WERI-Rb-1 (cell line): ENCODE data around the gene TMEM151A.
A peak's percentile ranks its signal among the peaks of the same experiment; 100 is the strongest.

Source experiments
- DNase-seq: peaks from one replicate; pipeline ENCODE4 v3.0.0-alpha.2; 2020
- H3K27ac ChIP-seq: fragments of 250-450 bp; sonication (Bioruptor Pico); 2 replicates; pipeline ENCODE4 v1.5.1; 2020; ENCODE audit warnings: mild to moderate bottlenecking, moderate library complexity
- H3K27me3 ChIP-seq: fragments of 250-450 bp; sonication (Bioruptor Pico); 2 replicates; pipeline ENCODE4 v1.5.1; 2021; ENCODE audit warnings: mild to moderate bottlenecking, low read depth, moderate library complexity; ENCODE audit not compliant: insufficient read depth, severe bottlenecking
- H3K36me3 ChIP-seq: fragments of 250-450 bp; sonication (Bioruptor Pico); 2 replicates; pipeline ENCODE4 v1.5.1; 2020; ENCODE audit warnings: mild to moderate bottlenecking, moderate library complexity
- H3K4me3 ChIP-seq: 2 replicates; pipeline ENCODE4 v1.5.1; 2011; ENCODE audit warnings: low read depth, mild to moderate bottlenecking, control low read depth, low read length
- H3K9me3 ChIP-seq: fragments of 250-450 bp; sonication (Bioruptor Pico); 2 replicates; pipeline ENCODE4 v1.5.1; 2021; ENCODE audit warnings: mild to moderate bottlenecking, moderate library complexity; ENCODE audit not compliant: severe bottlenecking
- CTCF ChIP-seq: IDR thresholded peaks from 2 replicates; pipeline ENCODE4 v1.5.1; 2011; ENCODE audit warnings: low read depth, mild to moderate bottlenecking, control low read depth, inconsistent platforms, low read length

TMEM151A gene

GRCh38 chr11:66279092-66279734, 12.5 kb upstream of the TMEM151A start:
- Histone ChIP-seq H3K27ac (no peak overlapping the region), H3K27me3 (no peaks in the 10 kb centered on the region), H3K9me3 (no peaks in the 10 kb centered on the region), H3K36me3 (peaks cover 25% of the 10 kb centered on the region), H3K4me3 (peak overlapping the region; percentile 48)
- no peak for TF ChIP-seq CTCF
- DNase-seq: no peak

- Histone ChIP-seq H3K9me3 (no peaks in the 10 kb centered on the region), H3K27me3 (no peaks in the 10 kb centered on the region), H3K4me3 (no peak overlapping the region), H3K36me3 (peaks cover 26% of the 10 kb centered on the region), H3K27ac (no peak overlapping the region)
- DNase-seq: no peak
- no peak for TF ChIP-seq CTCF
Observed at GRCh38 chr11:66280428-66280827, 11.3 kb upstream of the TMEM151A start.

- Histone ChIP-seq H3K27me3 (no peaks in the 10 kb centered on the region), H3K27ac (no peak overlapping the region), H3K36me3 (peaks cover 22% of the 10 kb centered on the region), H3K9me3 (no peaks in the 10 kb centered on the region), H3K4me3 (no peak overlapping the region)
- DNase-seq: no peak
- no peak for TF ChIP-seq CTCF
Observed at GRCh38 chr11:66281001-66281400, 10.7 kb upstream of the TMEM151A start.

GRCh38 chr11:66281776-66282467, 9.8 kb upstream of the TMEM151A start:
- Histone ChIP-seq H3K27me3 (no peaks in the 10 kb centered on the region), H3K9me3 (no peaks in the 10 kb centered on the region), H3K27ac (no peak overlapping the region), H3K4me3 (no peak overlapping the region), H3K36me3 (peaks cover 26% of the 10 kb centered on the region)
- TF ChIP-seq CTCF: no peak
- no peak for DNase-seq

GRCh38 chr11:66282468-66283455, 8.9 kb upstream of the TMEM151A start:
- Histone ChIP-seq H3K9me3 (no peaks in the 10 kb centered on the region), H3K4me3 (no peak overlapping the region), H3K27me3 (no peaks in the 10 kb centered on the region), H3K27ac (peak overlapping the region; percentile 48; the same call in 1 of the 2 replicates), H3K36me3 (peaks cover 29% of the 10 kb centered on the region)
- peak; percentile 98 for DNase-seq
- TF ChIP-seq CTCF: peak; percentile 97
